CD8-positive, alpha-beta memory T cell (primary cell): ENCODE measurements around the gene NEK5. TPM values are rescaled to one million over a fixed set of nuclear protein-coding genes. Genes with fewer than 3 reads are reported as not detected.
A peak's percentile ranks its signal among the peaks of the same experiment; 100 is the strongest.
"Not testable (repeated sequence)": the region's sequence is repeated elsewhere in the genome, so short reads cannot be mapped to it uniquely, and the experiment has no call there.

Experiments
- CTCF ChIA-PET: fragments of 350-600 bp; sonication (Branson Sonifier 250); formaldehyde crosslinking; loops from one replicate; lab custom pipeline; 2021; ENCODE audit warnings: antibody characterized with exemption; lab: Charles Lee
- POLR2A ChIA-PET: fragments of 350-600 bp; sonication (Branson Sonifier 250); formaldehyde crosslinking; loops from one replicate; lab custom pipeline; 2021; ENCODE audit warnings: antibody characterized with exemption; lab: Charles Lee
- DNase-seq, 5 donors: peaks; one replicate each; pipeline versions ENCODE4 v3.0.0 to v3.0.0-alpha.2; 2020 to 2022; ENCODE audit warnings: mixed read lengths in 1 of 5
- H3K27ac ChIP-seq: one replicate; pipeline ENCODE4 v1.7.0; 2013; ENCODE audit warnings: low read depth, mild to moderate bottlenecking, low read length, moderate library complexity
- H3K27me3 ChIP-seq: 2 replicates; pipeline ENCODE4 v1.7.0; 2013; ENCODE audit warnings: low read length, mild to moderate bottlenecking; ENCODE audit not compliant: insufficient read depth, poor library complexity, severe bottlenecking
- H3K36me3 ChIP-seq: 2 replicates; pipeline ENCODE4 v1.7.0; 2013; ENCODE audit warnings: mild to moderate bottlenecking, low read length, moderate library complexity; ENCODE audit not compliant: insufficient read depth
- H3K4me1 ChIP-seq: 2 replicates; pipeline ENCODE4 v1.7.0; 2013; ENCODE audit warnings: mild to moderate bottlenecking, low read length, moderate library complexity; ENCODE audit not compliant: insufficient read depth
- H3K4me3 ChIP-seq: 2 replicates; pipeline ENCODE4 v1.7.0; 2013; ENCODE audit warnings: mild to moderate bottlenecking, low read length
- H3K9me3 ChIP-seq: 2 replicates; pipeline ENCODE4 v1.7.0; 2013; ENCODE audit warnings: mild to moderate bottlenecking, low read length
- H3K27ac Mint-ChIP-seq, 8 donors: one replicate each; pipeline ENCODE4 v1.8.0; 2020 to 2021; ENCODE audit warnings: mixed read lengths in 8 of 8, mild to moderate bottlenecking in 6 of 8, inconsistent platforms in 3 of 8, moderate library complexity in 3 of 8
- H3K27me3 Mint-ChIP-seq, 2 donors: one replicate each; pipeline ENCODE4 v1.8.0; 2020 to 2021; ENCODE audit warnings: mixed read lengths in 2 of 2, mild to moderate bottlenecking in 1 of 2, moderate library complexity in 1 of 2
- H3K36me3 Mint-ChIP-seq, 3 donors: one replicate each; pipeline ENCODE4 v1.8.0; 2020 to 2021; ENCODE audit warnings: mixed read lengths in 3 of 3, inconsistent platforms in 1 of 3, mild to moderate bottlenecking in 1 of 3
- H3K4me1 Mint-ChIP-seq, 3 donors: one replicate each; pipeline ENCODE4 v1.8.0; 2020 to 2021; ENCODE audit warnings: mixed read lengths in 3 of 3, inconsistent platforms in 1 of 3, mild to moderate bottlenecking in 1 of 3
- H3K4me3 Mint-ChIP-seq, 7 donors: one replicate each; pipeline ENCODE4 v1.8.0; 2020 to 2021; ENCODE audit warnings: mixed read lengths in 7 of 7, mild to moderate bottlenecking in 6 of 7, moderate library complexity in 4 of 7, inconsistent platforms in 2 of 7
- H3K9me3 Mint-ChIP-seq, 5 donors: one replicate each; pipeline ENCODE4 v1.8.0; 2020 to 2022; ENCODE audit warnings: mixed read lengths in 5 of 5, mild to moderate bottlenecking in 3 of 5, moderate library complexity in 2 of 5, inconsistent platforms in 1 of 5
- polyA plus RNA-seq: library from polyadenylated mRNA; unstranded; fragments of 300-500 nt; fragmentation: Illumina TruSeq; gene quantifications from one replicate; pipeline ENCODE4 v1.2.3, GENCODE V29; 2021
- total RNA-seq, 2 experiments: library from RNA; stranded (reverse); gene quantifications; one replicate each; pipeline ENCODE4 v1.2.3, GENCODE V29; 2021

The NEK5 gene
- total and polyA plus RNA-seq, 3 experiments from 2014 or later, result 0.17 TPM; not detected in 2

DNA sequence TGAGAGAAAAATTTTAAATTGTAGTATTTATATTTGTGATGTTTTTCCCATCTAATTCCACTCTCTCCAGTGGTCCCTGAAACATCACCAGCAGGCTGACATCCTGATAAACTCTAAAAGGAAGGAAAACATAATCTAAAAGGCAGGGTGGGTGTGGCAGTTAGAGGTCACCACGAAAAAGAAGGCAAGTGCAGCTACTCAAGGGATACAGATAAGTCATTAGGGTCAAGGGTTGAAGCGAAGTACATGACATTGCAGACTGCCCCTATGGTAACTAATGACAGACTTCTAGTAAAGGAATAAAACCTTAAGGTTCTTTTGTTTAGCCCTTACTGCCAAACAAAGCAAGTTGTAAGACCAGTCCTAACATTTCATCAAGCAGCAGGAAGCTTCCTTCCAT, 36.5 kb upstream of the NEK5 start:
- no peak overlapping the region for H3K4me3 ChIP-seq
- ChIA-PET POLR2A (no interaction called here), CTCF (interaction anchor here (1.6 kb wide), 1 partner anchor 29 kb away, joined by 3 read pairs; no protein-coding TSS in a partner anchor)
- H3K36me3 Mint-ChIP-seq, result peaks cover 3 to 44% (median 7%) of the 10 kb centered on the region in 3 donors
- H3K27ac ChIP-seq, result no peak overlapping the region
- H3K4me1 Mint-ChIP-seq, result peaks cover 0 to 4% (median 0%) of the 10 kb centered on the region in 3 donors
- no peaks in the 10 kb centered on the region for H3K36me3 ChIP-seq
- no peaks in the 10 kb centered on the region for H3K27me3 ChIP-seq
- no peaks in the 10 kb centered on the region for H3K4me1 ChIP-seq
- no peaks in the 10 kb centered on the region for H3K9me3 ChIP-seq
- no peaks in the 10 kb centered on the region for H3K27me3 Mint-ChIP-seq
- DNase-seq, result no peak
- H3K9me3 Mint-ChIP-seq, result no peaks in the 10 kb centered on the region
- peak overlapping the region in 1 of 8 donors; percentile 39 for H3K27ac Mint-ChIP-seq
- H3K4me3 Mint-ChIP-seq, result peak overlapping the region in 1 of 7 donors; percentile 30

GRCh38 chr13:52164989-52165388, 36.1 kb upstream of the NEK5 start:
- no peak overlapping the region for H3K4me3 ChIP-seq
- Mint-ChIP-seq H3K4me1 (peaks cover under 1 to 5% (median 2%) of the 10 kb centered on the region in 3 donors), H3K27me3 (no peaks in the 10 kb centered on the region), H3K9me3 (no peaks in the 10 kb centered on the region), H3K4me3 (no peak overlapping the region), H3K27ac (no peak overlapping the region), H3K36me3 (peaks cover 3 to 39% (median 7%) of the 10 kb centered on the region in 3 donors)
- POLR2A ChIA-PET, result no interaction called here
- DNase-seq, result no peak
- no peaks in the 10 kb centered on the region for H3K9me3 ChIP-seq
- H3K4me1 ChIP-seq, result peaks cover 2% of the 10 kb centered on the region
- CTCF ChIA-PET, result interaction anchor here (1.6 kb wide), 1 partner anchor 30 kb away, joined by 3 read pairs; no protein-coding TSS in a partner anchor
- no peaks in the 10 kb centered on the region for H3K36me3 ChIP-seq
- H3K27me3 ChIP-seq, result no peaks in the 10 kb centered on the region
- no peak overlapping the region for H3K27ac ChIP-seq

- H3K27ac ChIP-seq, H3K27ac Mint-ChIP-seq, H3K9me3 ChIP-seq, DNase-seq, H3K4me3 ChIP-seq, H3K27me3 Mint-ChIP-seq, H3K27me3 ChIP-seq, CTCF ChIA-PET, H3K4me1 ChIP-seq, POLR2A ChIA-PET, H3K36me3 ChIP-seq, H3K9me3 Mint-ChIP-seq: not testable (repeated sequence)
- peak overlapping the region in 2 of 7 donors; percentile 24 to 61 for H3K4me3 Mint-ChIP-seq
- H3K4me1 Mint-ChIP-seq, result peaks cover 8 to 11% (median 8%) of the 10 kb centered on the region in 3 donors
- H3K36me3 Mint-ChIP-seq, result peaks cover 3 to 32% (median 7%) of the 10 kb centered on the region in 3 donors
Observed at GRCh38 chr13:52163878-52164277, 35.0 kb upstream of the NEK5 start.

GRCh38 chr13:52162279-52163101, 33.6 kb upstream of the NEK5 start:
- H3K27ac Mint-ChIP-seq, result no peak overlapping the region
- ChIA-PET CTCF (no interaction called here), POLR2A (no interaction called here)
- H3K4me3 Mint-ChIP-seq, result peak overlapping the region in 2 of 7 donors; percentile 14 to 19
- Histone ChIP-seq H3K27ac (no peak overlapping the region), H3K27me3 (no peaks in the 10 kb centered on the region), H3K4me3 (no peak overlapping the region), H3K9me3 (no peaks in the 10 kb centered on the region), H3K36me3 (no peaks in the 10 kb centered on the region), H3K4me1 (peaks cover 14% of the 10 kb centered on the region)
- DNase-seq, result no peak
- peaks cover 14 to 23% (median 19%) of the 10 kb centered on the region in 3 donors for H3K4me1 Mint-ChIP-seq
- no peaks in the 10 kb centered on the region for H3K9me3 Mint-ChIP-seq
- H3K27me3 Mint-ChIP-seq, result peaks cover 0 to 2% of the 10 kb centered on the region in 2 donors
- H3K36me3 Mint-ChIP-seq, result peaks cover 3 to 21% (median 7%) of the 10 kb centered on the region in 3 donors

- no peak for DNase-seq
- peaks cover 0 to 8% (median 2%) of the 10 kb centered on the region in 3 donors for H3K36me3 Mint-ChIP-seq
- peaks cover 14% of the 10 kb centered on the region for H3K4me1 ChIP-seq
- no peak overlapping the region for H3K27ac ChIP-seq
- H3K36me3 ChIP-seq, result no peaks in the 10 kb centered on the region
- no peak overlapping the region for H3K27ac Mint-ChIP-seq
- H3K4me3 ChIP-seq, result no peak overlapping the region
- ChIA-PET CTCF (interaction anchor here (1.9 kb wide), 1 partner anchor 289 kb away, joined by 4 read pairs; the partner anchor contains the start of gene VPS36), POLR2A (no interaction called here)
- H3K27me3 ChIP-seq, result no peaks in the 10 kb centered on the region
- H3K4me1 Mint-ChIP-seq, result peaks cover 18 to 32% (median 30%) of the 10 kb centered on the region in 3 donors
- no peaks in the 10 kb centered on the region for H3K9me3 Mint-ChIP-seq
- H3K4me3 Mint-ChIP-seq, result no peak overlapping the region
- peaks cover 0 to 2% of the 10 kb centered on the region in 2 donors for H3K27me3 Mint-ChIP-seq
- no peaks in the 10 kb centered on the region for H3K9me3 ChIP-seq
Observed at GRCh38 chr13:52161181-52161646, 32.3 kb upstream of the NEK5 start.

GRCh38 chr13:52160506-52160905, 31.6 kb upstream of the NEK5 start:
- H3K4me3 ChIP-seq, result no peak overlapping the region
- H3K9me3 ChIP-seq, result no peaks in the 10 kb centered on the region
- Mint-ChIP-seq H3K27ac (no peak overlapping the region), H3K27me3 (peaks cover 0 to 2% of the 10 kb centered on the region in 2 donors), H3K36me3 (peaks cover 0 to 3% (median 0%) of the 10 kb centered on the region in 3 donors), H3K9me3 (no peaks in the 10 kb centered on the region), H3K4me1 (peaks cover 18 to 32% (median 30%) of the 10 kb centered on the region in 3 donors), H3K4me3 (peak overlapping the region in 4 of 7 donors; percentile 19 to 52 (median 40))
- no peaks in the 10 kb centered on the region for H3K36me3 ChIP-seq
- ChIA-PET CTCF (interaction anchor here (1.6 to 1.9 kb wide), 3 partner anchors 33 to 363 kb away, joined by 3 to 5 read pairs (median 4); partner anchors contain the start of gene VPS36), POLR2A (no interaction called here)
- DNase-seq, result no peak
- peaks cover 14% of the 10 kb centered on the region for H3K4me1 ChIP-seq
- no peaks in the 10 kb centered on the region for H3K27me3 ChIP-seq
- H3K27ac ChIP-seq, result no peak overlapping the region

GRCh38 chr13:52160053-52160452, 31.2 kb upstream of the NEK5 start:
- Histone ChIP-seq H3K4me3 (peak overlapping the region; percentile 62), H3K36me3 (no peaks in the 10 kb centered on the region), H3K9me3 (no peaks in the 10 kb centered on the region), H3K4me1 (peaks cover 14% of the 10 kb centered on the region), H3K27ac (no peak overlapping the region), H3K27me3 (no peaks in the 10 kb centered on the region)
- peak overlapping the region; percentile 75 to 94 (median 91) for H3K4me3 Mint-ChIP-seq
- DNase-seq, result no peak
- H3K27me3 Mint-ChIP-seq, result peaks cover 0 to 2% of the 10 kb centered on the region in 2 donors
- no peaks in the 10 kb centered on the region for H3K36me3 Mint-ChIP-seq
- CTCF ChIA-PET, result interaction anchor here (1.6 to 1.9 kb wide), 3 partner anchors 32 to 363 kb away, joined by 3 to 5 read pairs (median 4); partner anchors contain the start of gene VPS36
- H3K27ac Mint-ChIP-seq, result peak overlapping the region in 4 of 8 donors; percentile 53 to 87 (median 71)
- H3K4me1 Mint-ChIP-seq, result peaks cover 18 to 32% (median 30%) of the 10 kb centered on the region in 3 donors
- POLR2A ChIA-PET, result no interaction called here
- H3K9me3 Mint-ChIP-seq, result no peaks in the 10 kb centered on the region
